ENCODE measurements around the gene MAPKAPK3. TPM values are rescaled to one million over a fixed set of nuclear protein-coding genes. Genes with fewer than 3 reads are reported as not detected.

Gene MAPKAPK3
- total RNA-seq, 1 experiment from 2014 or later = 88.2 TPM

DNA sequence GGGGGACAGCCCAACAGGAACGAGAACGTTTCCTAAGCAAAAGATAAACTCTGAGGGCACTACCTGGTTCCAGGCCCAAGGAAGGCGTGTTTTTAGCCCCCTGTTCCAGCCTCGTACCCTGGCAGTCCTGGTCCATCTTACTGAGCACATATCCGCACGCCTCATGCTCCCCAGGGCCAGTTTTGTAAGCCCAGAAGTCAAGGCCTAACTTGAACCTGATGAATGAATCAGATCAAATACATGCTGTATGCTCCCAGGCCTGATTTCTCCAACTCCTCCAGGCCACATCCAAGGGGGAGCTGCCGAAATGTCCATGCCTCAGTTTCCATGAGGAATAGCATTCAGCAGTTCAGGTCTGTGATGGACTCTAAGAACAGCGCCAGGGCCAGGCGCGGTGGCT, 43.4 kb downstream of the MAPKAPK3 start:
- ChIA-PET CTCF (no interaction called here), POLR2A (ENCODE audit: unreplicated experiment) (interaction anchor here (0.6 kb wide), 1 partner anchor 716 kb away, joined by 4 read pairs; no protein-coding TSS in a partner anchor)
- H3K27ac ChIP-seq = no peak overlapping the region
- no peak overlapping the region for H3K4me2 ChIP-seq
- H3K9me2 ChIP-seq (ENCODE audit: insufficient read depth) = no peaks in the 10 kb centered on the region
- no TSS peak for BruUV-seq (replicated peaks)
- no peaks in the 10 kb centered on the region for H3F3A ChIP-seq (ENCODE audit: insufficient read depth, low read depth)
- no peaks in the 10 kb centered on the region for H3K79me2 ChIP-seq (ENCODE audit: low read depth)
- no peak for DNase-seq
- no peak overlapping the region for H2AFZ ChIP-seq
- H3K4me3 ChIP-seq = no peak overlapping the region
- no peaks in the 10 kb centered on the region for H3K36me3 ChIP-seq (ENCODE audit: low read depth)
- TF ChIP-seq, protein P1, sequence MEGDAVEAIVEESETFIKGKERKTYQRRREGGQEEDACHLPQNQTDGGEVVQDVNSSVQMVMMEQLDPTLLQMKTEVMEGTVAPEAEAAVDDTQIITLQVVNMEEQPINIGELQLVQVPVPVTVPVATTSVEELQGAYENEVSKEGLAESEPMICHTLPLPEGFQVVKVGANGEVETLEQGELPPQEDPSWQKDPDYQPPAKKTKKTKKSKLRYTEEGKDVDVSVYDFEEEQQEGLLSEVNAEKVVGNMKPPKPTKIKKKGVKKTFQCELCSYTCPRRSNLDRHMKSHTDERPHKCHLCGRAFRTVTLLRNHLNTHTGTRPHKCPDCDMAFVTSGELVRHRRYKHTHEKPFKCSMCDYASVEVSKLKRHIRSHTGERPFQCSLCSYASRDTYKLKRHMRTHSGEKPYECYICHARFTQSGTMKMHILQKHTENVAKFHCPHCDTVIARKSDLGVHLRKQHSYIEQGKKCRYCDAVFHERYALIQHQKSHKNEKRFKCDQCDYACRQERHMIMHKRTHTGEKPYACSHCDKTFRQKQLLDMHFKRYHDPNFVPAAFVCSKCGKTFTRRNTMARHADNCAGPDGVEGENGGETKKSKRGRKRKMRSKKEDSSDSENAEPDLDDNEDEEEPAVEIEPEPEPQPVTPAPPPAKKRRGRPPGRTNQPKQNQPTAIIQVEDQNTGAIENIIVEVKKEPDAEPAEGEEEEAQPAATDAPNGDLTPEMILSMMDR (conservative IDR thresholded peaks at IDR 0.05) = no peak
- no peak for TF ChIP-seq EZH2 (IDR thresholded peaks at IDR 0.05; ENCODE audit: low read depth)
- intact Hi-C loops (cut with micrococcal nuclease; ENCODE audit: unreplicated experiment) = no loop called here
- H3K27me3 ChIP-seq (ENCODE audit: insufficient read depth, low read depth) = no peaks in the 10 kb centered on the region
- peaks cover 7% of the 10 kb centered on the region for H3K4me1 ChIP-seq (replicated peaks; ENCODE audit: insufficient read depth)
- no peaks in the 10 kb centered on the region for H4K20me1 ChIP-seq (ENCODE audit: insufficient read depth)
- no peaks in the 10 kb centered on the region for H3K9me3 ChIP-seq (ENCODE audit: insufficient read depth, low read depth)

DNA sequence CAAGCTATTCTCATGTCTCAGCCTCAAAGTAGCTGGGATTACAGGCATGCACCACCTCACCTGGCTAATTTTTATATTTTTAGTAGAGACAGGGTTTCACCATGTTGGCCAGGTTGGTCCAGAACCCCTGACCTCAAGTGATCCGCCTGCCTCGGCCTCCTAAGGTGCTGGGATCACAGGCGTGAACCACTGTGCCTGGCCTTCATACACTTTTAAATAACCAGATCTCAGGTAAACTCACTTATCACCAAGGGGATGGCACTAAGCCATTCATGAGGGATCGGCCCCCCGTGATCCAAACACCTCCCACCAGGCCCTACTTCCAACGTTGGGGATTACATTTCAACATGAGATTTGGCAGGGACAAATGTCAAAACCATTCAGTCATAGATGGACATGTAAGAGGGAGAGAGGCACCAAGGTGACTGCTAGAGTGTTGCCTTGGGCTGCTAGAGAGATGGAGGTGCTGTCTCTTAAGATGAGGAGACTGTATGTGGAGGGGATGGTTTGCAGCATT, 44.4 kb downstream of the MAPKAPK3 start:
- no peaks in the 10 kb centered on the region for H3K27me3 ChIP-seq (ENCODE audit: insufficient read depth, low read depth)
- H3K27ac ChIP-seq = no peak overlapping the region
- no peak overlapping the region for H3K4me2 ChIP-seq
- H2AFZ ChIP-seq = no peak overlapping the region
- no peaks in the 10 kb centered on the region for H3K36me3 ChIP-seq (ENCODE audit: low read depth)
- peaks cover 7% of the 10 kb centered on the region for H3K4me1 ChIP-seq (replicated peaks; ENCODE audit: insufficient read depth)
- H3F3A ChIP-seq (ENCODE audit: insufficient read depth, low read depth) = no peaks in the 10 kb centered on the region
- no peaks in the 10 kb centered on the region for H3K9me3 ChIP-seq (ENCODE audit: insufficient read depth, low read depth)
- ChIA-PET POLR2A (ENCODE audit: unreplicated experiment) (no interaction called here), CTCF (no interaction called here)
- no peak overlapping the region for H3K4me3 ChIP-seq
- H3K79me2 ChIP-seq (ENCODE audit: low read depth) = no peaks in the 10 kb centered on the region
- no peaks in the 10 kb centered on the region for H4K20me1 ChIP-seq (ENCODE audit: insufficient read depth)
- intact Hi-C loops (cut with micrococcal nuclease; ENCODE audit: unreplicated experiment) = no loop called here
- DNase-seq = no peak
- H3K9me2 ChIP-seq (ENCODE audit: insufficient read depth) = no peaks in the 10 kb centered on the region
- BruUV-seq (replicated peaks) = no TSS peak
- TF ChIP-seq, protein P1 (conservative IDR thresholded peaks at IDR 0.05) = no peak
- no peak for TF ChIP-seq EZH2 (IDR thresholded peaks at IDR 0.05; ENCODE audit: low read depth)

DNA sequence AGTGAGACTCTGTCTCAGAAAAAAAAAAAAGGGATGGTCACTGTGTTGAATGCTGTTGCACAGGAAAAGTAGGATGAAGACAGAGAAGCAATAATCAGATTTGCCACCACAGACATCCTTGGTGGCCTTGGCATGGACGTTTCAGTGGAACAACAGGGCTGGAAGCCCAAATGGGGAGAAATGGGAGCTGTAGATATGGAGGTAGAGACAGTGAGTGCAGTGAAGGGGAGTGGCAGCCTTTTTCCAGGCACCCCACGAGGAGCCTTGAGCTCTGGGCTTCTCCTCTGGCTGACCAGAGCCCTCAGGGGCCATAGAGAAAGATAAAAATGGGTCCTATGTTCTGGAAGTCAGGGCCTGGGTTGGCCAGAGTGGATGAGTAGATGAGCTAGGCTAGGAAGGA, 45.5 kb downstream of the MAPKAPK3 start:
- DNase-seq = no peak
- intact Hi-C loops (cut with micrococcal nuclease; ENCODE audit: unreplicated experiment) = loop anchor here (2.0 kb wide), 1 partner anchor 38 kb away; no protein-coding TSS in a partner anchor
- Histone ChIP-seq H3K27ac (no peak overlapping the region), H3K36me3 (ENCODE audit: low read depth) (no peaks in the 10 kb centered on the region), H3K27me3 (ENCODE audit: insufficient read depth, low read depth) (no peaks in the 10 kb centered on the region), H4K20me1 (ENCODE audit: insufficient read depth) (no peaks in the 10 kb centered on the region), H3K79me2 (ENCODE audit: low read depth) (no peaks in the 10 kb centered on the region), H3K9me3 (ENCODE audit: insufficient read depth, low read depth) (no peaks in the 10 kb centered on the region), H3K4me3 (no peak overlapping the region), H3F3A (ENCODE audit: insufficient read depth, low read depth) (no peaks in the 10 kb centered on the region), H3K9me2 (ENCODE audit: insufficient read depth) (no peaks in the 10 kb centered on the region), H2AFZ (no peak overlapping the region), H3K4me2 (no peak overlapping the region), H3K4me1 (replicated peaks; ENCODE audit: insufficient read depth) (peaks cover 7% of the 10 kb centered on the region)
- TF ChIP-seq, protein P1 (conservative IDR thresholded peaks at IDR 0.05) = no peak
- ChIA-PET POLR2A (ENCODE audit: unreplicated experiment) (no interaction called here), CTCF (interaction anchor here (0.7 kb wide), 1 partner anchor 392 kb away, joined by 3 read pairs; no protein-coding TSS in a partner anchor)
- BruUV-seq (replicated peaks) = no TSS peak
